Lung (tissue), 12 donors: ENCODE measurements around the gene CD248. TPM values are rescaled to one million over a fixed set of nuclear protein-coding genes. Genes with fewer than 3 reads are reported as not detected.

Source experiments
- ATAC-seq: fragments of 200-7000 bp; cut with Tn5 transposase; one replicate; pipeline ENCODE4 v1.9.1; 2020; ENCODE audit warnings: moderate number of reproducible peaks; ENCODE audit not compliant: insufficient read depth, low FRiP score
- DNase-seq, 3 donors: peaks; one replicate each; pipeline ENCODE4 v3.0.0-alpha.2; 2013 to 2017
- H3K27ac ChIP-seq, 2 donors: one replicate each; pipeline ENCODE4 v1.5.1; 2013; ENCODE audit warnings: mild to moderate bottlenecking in 2 of 2, moderate library complexity in 2 of 2, control low read depth in 1 of 2, inconsistent platforms in 1 of 2, low read depth in 1 of 2, low read length in 1 of 2
- H3K27me3 ChIP-seq, 3 donors: one replicate each; pipeline ENCODE4 v1.5.1; 2013; ENCODE audit warnings: low read length in 2 of 3; ENCODE audit not compliant: control insufficient read depth in 3 of 3, insufficient read depth in 3 of 3
- H3K36me3 ChIP-seq, 4 donors: one replicate each; pipeline ENCODE4 v1.5.1; 2013; ENCODE audit warnings: low read length in 4 of 4, mild to moderate bottlenecking in 1 of 4, moderate library complexity in 1 of 4; ENCODE audit not compliant: control insufficient read depth in 4 of 4, insufficient read depth in 4 of 4
- H3K4me1 ChIP-seq, 5 donors: one replicate each; pipeline ENCODE4 v1.5.1; 2013; ENCODE audit warnings: low read length in 5 of 5, mild to moderate bottlenecking in 2 of 5, moderate library complexity in 1 of 5; ENCODE audit not compliant: control insufficient read depth in 5 of 5, insufficient read depth in 5 of 5
- H3K4me3 ChIP-seq: one replicate; pipeline ENCODE4 v1.5.1; 2013; ENCODE audit warnings: mild to moderate bottlenecking, control low read depth, moderate library complexity
- H3K9ac ChIP-seq, 2 donors: one replicate each; pipeline ENCODE4 v1.5.1; 2013; ENCODE audit warnings: low read length in 2 of 2, control low read depth in 1 of 2; ENCODE audit not compliant: insufficient read depth in 1 of 2
- H3K9me3 ChIP-seq, 4 donors: one replicate each; pipeline ENCODE4 v1.5.1; 2013; ENCODE audit warnings: low read length in 3 of 4, mild to moderate bottlenecking in 1 of 4, moderate library complexity in 1 of 4; ENCODE audit not compliant: control insufficient read depth in 4 of 4, insufficient read depth in 3 of 4
- CTCF ChIP-seq: IDR thresholded peaks from 2 replicates; pipeline ENCODE4 v1.5.1; 2012; ENCODE audit warnings: mild to moderate bottlenecking; ENCODE audit errors: control extremely low read depth, extremely low read depth
- WGBS, 2 donors: extraction: QIAGEN DNeasy Blood & Tissue Kit; methylation state at CpG; one replicate each; pipeline ENCODE4 v1.1.7; 2013; 5-methylcytosine and 5-hydroxymethylcytosine counted together
- polyA plus RNA-seq, 2 donors: library from polyadenylated mRNA; stranded (reverse); fragments of 200-250 nt; gene quantifications; one replicate each; pipeline ENCODE4 v1.2.1, GENCODE V29; 2013
- total RNA-seq, 2 donors: library from RNA; depleted of rRNA in 1 of 2; stranded (reverse); fragments of >200 nt in 1 of 2; gene quantifications; one replicate each; pipeline ENCODE4 v1.2.1, GENCODE V29; 2014 to 2021
- donor health status: control.
- donor health status: control.
- donor health status: Bipolar disorder and iron deficiency.
- donor health status: healthy.
- donor health status: DM: yes; HTN: yes; CAD: no.

The CD248 gene
- total and polyA plus RNA-seq, 4 donors = 9.2 to 53.5 (median 23.0) TPM

- Histone ChIP-seq H3K27ac (no peak overlapping the region), H3K9me3 (no peaks in the 10 kb centered on the region), H3K36me3 (peaks cover 5 to 50% (median 35%) of the 10 kb centered on the region in 4 donors), H3K4me1 (peaks cover 0 to 7% (median 0%) of the 10 kb centered on the region in 5 donors), H3K27me3 (peaks cover 0 to 2% (median 0%) of the 10 kb centered on the region in 3 donors), H3K4me3 (no peak overlapping the region), H3K9ac (no peak overlapping the region)
- no peak for TF ChIP-seq CTCF
- WGBS, 2 donors = 93 to 95% methylated on average over 8 of the region's 8 CpGs
- ATAC-seq = no peak
- no peak for DNase-seq
Observed at GRCh38 chr11:66275396-66275795, 41.4 kb downstream of the CD248 start.

DNA sequence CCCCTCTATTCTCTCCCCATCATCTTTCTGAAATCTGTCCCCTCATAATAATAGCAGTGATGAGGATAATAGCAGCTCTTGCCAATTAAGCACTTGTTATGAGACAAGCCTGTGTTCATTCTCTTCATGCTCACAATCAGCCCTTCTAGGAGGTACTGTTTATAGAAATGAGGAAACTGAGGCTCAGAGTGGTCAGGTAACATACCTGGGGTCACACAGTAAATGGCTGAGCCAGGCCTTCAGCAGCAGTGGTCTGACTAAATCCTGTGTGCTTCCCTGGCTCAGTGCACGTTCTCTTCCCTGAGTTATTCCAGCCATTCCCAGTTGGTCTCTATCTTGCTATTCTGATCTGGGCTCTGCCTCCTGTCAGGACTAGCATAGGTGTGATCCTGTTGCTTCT, 42.6 kb downstream of the CD248 start:
- H3K27ac ChIP-seq = no peak overlapping the region
- TF ChIP-seq CTCF = no peak
- H3K4me1 ChIP-seq = peaks cover 0 to 6% (median 2%) of the 10 kb centered on the region in 5 donors
- DNase-seq (no peak), ATAC-seq (no peak)
- no peaks in the 10 kb centered on the region for H3K9me3 ChIP-seq
- no peak overlapping the region for H3K9ac ChIP-seq
- peaks cover 5 to 50% (median 36%) of the 10 kb centered on the region in 4 donors for H3K36me3 ChIP-seq
- no peak overlapping the region for H3K4me3 ChIP-seq
- 84 to 100% methylated on average over 1 of the region's 1 CpG for WGBS, 2 donors
- H3K27me3 ChIP-seq = peaks cover 0 to 2% (median 0%) of the 10 kb centered on the region in 3 donors

DNA sequence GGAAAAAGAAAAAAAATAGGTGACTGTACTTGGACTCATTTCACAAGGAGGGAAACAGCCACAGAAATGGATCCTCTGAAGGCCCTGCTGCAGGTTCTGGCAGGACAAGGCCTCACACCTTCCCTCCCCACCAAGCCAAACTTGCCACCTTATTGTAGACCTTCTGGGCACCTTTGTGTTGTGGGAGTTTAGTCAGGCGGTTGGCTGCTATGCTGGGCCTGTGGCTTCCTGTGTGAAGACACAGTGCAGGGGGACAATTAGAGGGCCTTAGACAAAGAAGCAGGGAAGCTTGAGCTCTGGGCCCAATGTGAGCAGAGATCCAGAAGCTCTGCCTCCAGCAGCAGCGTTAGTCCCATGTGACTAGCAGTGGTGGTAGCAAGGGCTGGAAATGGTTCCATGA, 44.2 kb downstream of the CD248 start:
- H3K9me3 ChIP-seq = no peaks in the 10 kb centered on the region
- H3K9ac ChIP-seq = no peak overlapping the region
- 85 to 86% methylated on average over 2 of the region's 2 CpGs for WGBS, 2 donors
- H3K27ac ChIP-seq = no peak overlapping the region
- H3K4me1 ChIP-seq = peaks cover 0 to 6% (median 2%) of the 10 kb centered on the region in 5 donors
- DNase-seq (no peak), ATAC-seq (no peak)
- H3K4me3 ChIP-seq = no peak overlapping the region
- TF ChIP-seq CTCF = no peak
- peaks cover 5 to 50% (median 36%) of the 10 kb centered on the region in 4 donors for H3K36me3 ChIP-seq
- no peaks in the 10 kb centered on the region for H3K27me3 ChIP-seq

- ATAC-seq (no peak), DNase-seq (no peak)
- no peaks in the 10 kb centered on the region for H3K27me3 ChIP-seq
- H3K4me1 ChIP-seq = peaks cover 0 to 10% (median 4%) of the 10 kb centered on the region in 5 donors
- 95% methylated on average over 7 of the region's 7 CpGs for WGBS, 2 donors
- no peak overlapping the region for H3K27ac ChIP-seq
- no peak for TF ChIP-seq CTCF
- no peaks in the 10 kb centered on the region for H3K9me3 ChIP-seq
- H3K36me3 ChIP-seq = peaks cover 5 to 50% (median 36%) of the 10 kb centered on the region in 4 donors
- H3K4me3 ChIP-seq = no peak overlapping the region
- H3K9ac ChIP-seq = no peak overlapping the region
Observed at GRCh38 chr11:66271816-66272215, 45.0 kb downstream of the CD248 start.
